GM15510 (cell line): ENCODE results near the gene SLC2A9.

Source experiments
- POLR2A ChIP-seq: IDR thresholded peaks from 3 replicates; pipeline ENCODE4 v1.6.1; 2011; ENCODE audit warnings: borderline replicate concordance; ENCODE audit not compliant: insufficient read length; ENCODE audit errors: extremely low read depth

The SLC2A9 gene

GRCh38 chr4:9904976-9905587 lies 116.2 kb downstream of the SLC2A9 start:
- TF ChIP-seq POLR2A = no peak

GRCh38 chr4:9903317-9903716 lies 118.0 kb downstream of the SLC2A9 start:
- TF ChIP-seq POLR2A = no peak

- no peak for TF ChIP-seq POLR2A
Observed at GRCh38 chr4:9901257-9901656, 120.0 kb downstream of the SLC2A9 start.

- TF ChIP-seq POLR2A = no peak
Observed at GRCh38 chr4:9899306-9900055, 121.8 kb downstream of the SLC2A9 start.

GRCh38 chr4:9898596-9899305 lies 122.5 kb downstream of the SLC2A9 start:
- TF ChIP-seq POLR2A = no peak

- TF ChIP-seq POLR2A = no peak
Observed at GRCh38 chr4:9895333-9895705, 126.0 kb downstream of the SLC2A9 start.

- no peak for TF ChIP-seq POLR2A
Observed at GRCh38 chr4:9894644-9895332, 126.5 kb downstream of the SLC2A9 start.

- no peak for TF ChIP-seq POLR2A
Observed at GRCh38 chr4:9893329-9894108, 127.8 kb downstream of the SLC2A9 start.

- no peak for TF ChIP-seq POLR2A
Observed at GRCh38 chr4:9891740-9892139, 129.6 kb downstream of the SLC2A9 start.

- no peak for TF ChIP-seq POLR2A
Observed at GRCh38 chr4:9891056-9891455, 130.2 kb downstream of the SLC2A9 start.

- no peak for TF ChIP-seq POLR2A
Observed at GRCh38 chr4:9889306-9889705, 132.0 kb downstream of the SLC2A9 start.

- no peak for TF ChIP-seq POLR2A
Observed at GRCh38 chr4:9885958-9886357, 135.3 kb downstream of the SLC2A9 start.

- TF ChIP-seq POLR2A = no peak
Observed at GRCh38 chr4:9880406-9881197, 140.7 kb downstream of the SLC2A9 start.

- TF ChIP-seq POLR2A = no peak
Observed at GRCh38 chr4:9877123-9877522, 144.2 kb downstream of the SLC2A9 start.
